Neural progenitor cell (in vitro differentiated cells): ENCODE results near the gene LGALS3.

Experiments
- EZH2 ChIP-seq: fragments of 200-600 bp; sonication (generic); IDR thresholded peaks from 2 replicates; pipeline ENCODE4 v1.6.1; 2017; ENCODE audit warnings: antibody characterized with exemption, mild to moderate bottlenecking, moderate library complexity
- TF ChIP-seq, protein P1 (sequence below): fragments of 200-600 bp; sonication (generic); IDR thresholded peaks from 2 replicates; pipeline ENCODE4 v1.5.1; 2017; ENCODE audit warnings: antibody characterized with exemption, mild to moderate bottlenecking

GRCh38 chr14:55157080-55157479, 28.0 kb downstream of the LGALS3 start:
- TF ChIP-seq, protein P1, sequence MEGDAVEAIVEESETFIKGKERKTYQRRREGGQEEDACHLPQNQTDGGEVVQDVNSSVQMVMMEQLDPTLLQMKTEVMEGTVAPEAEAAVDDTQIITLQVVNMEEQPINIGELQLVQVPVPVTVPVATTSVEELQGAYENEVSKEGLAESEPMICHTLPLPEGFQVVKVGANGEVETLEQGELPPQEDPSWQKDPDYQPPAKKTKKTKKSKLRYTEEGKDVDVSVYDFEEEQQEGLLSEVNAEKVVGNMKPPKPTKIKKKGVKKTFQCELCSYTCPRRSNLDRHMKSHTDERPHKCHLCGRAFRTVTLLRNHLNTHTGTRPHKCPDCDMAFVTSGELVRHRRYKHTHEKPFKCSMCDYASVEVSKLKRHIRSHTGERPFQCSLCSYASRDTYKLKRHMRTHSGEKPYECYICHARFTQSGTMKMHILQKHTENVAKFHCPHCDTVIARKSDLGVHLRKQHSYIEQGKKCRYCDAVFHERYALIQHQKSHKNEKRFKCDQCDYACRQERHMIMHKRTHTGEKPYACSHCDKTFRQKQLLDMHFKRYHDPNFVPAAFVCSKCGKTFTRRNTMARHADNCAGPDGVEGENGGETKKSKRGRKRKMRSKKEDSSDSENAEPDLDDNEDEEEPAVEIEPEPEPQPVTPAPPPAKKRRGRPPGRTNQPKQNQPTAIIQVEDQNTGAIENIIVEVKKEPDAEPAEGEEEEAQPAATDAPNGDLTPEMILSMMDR, result no peak
- no peak for TF ChIP-seq EZH2
